ENCODE measurements around the gene PACRG. TPM values are rescaled to one million over a fixed set of nuclear protein-coding genes. Genes with fewer than 3 reads are reported as not detected.
A peak's percentile ranks its signal among the peaks of the same experiment; 100 is the strongest.

Gene PACRG
- total and polyA plus RNA-seq, 2 of the 13 experiments (the other 11 are each of a cell fraction or from before 2014, with no cell fraction given), result 0.13 TPM; not detected in 1

DNA sequence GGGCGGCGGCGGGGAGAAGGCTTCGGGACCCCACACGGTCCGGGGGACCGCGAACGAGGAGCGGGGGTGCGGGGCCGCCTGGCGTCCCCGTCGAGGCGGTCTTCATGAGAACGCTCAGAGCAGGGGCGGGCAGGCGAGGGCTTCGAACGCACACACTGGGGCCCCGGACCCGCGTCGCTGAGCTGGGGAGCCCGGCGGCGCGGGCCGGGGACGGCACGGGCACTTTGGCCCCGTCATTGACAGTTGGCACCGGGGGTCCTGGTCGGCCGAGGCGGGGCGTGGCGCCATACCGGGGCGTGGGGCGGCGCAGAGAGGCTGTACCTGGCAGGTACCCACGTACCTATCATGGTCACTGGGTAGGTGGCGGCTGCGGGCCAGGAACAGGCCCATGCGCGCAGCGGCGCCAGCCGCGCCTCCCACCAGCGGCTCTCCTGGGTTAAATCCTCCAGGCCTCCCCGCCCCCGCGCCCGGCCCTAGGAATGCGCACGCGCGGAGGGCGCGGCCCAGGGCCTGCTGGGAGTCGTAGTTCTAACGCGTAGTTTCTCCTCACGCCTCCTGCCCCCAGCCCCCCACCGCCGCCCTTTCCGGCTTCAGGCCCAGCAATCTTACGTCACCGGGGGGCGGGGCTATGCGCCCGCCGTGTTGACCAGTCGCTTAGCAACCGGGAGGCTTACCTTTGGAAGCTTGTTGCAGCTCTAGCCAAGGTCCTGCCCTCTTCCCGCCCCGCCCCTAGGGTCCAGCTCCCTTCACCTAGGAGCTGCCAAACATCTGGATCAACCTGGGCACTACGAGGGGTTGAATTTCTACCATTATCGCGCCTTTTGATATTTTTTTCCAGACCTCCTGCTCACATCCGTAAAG is at the start of gene PACRG, which contains the start of gene PRKN (continued):
- TF ChIP-seq, protein P1, sequence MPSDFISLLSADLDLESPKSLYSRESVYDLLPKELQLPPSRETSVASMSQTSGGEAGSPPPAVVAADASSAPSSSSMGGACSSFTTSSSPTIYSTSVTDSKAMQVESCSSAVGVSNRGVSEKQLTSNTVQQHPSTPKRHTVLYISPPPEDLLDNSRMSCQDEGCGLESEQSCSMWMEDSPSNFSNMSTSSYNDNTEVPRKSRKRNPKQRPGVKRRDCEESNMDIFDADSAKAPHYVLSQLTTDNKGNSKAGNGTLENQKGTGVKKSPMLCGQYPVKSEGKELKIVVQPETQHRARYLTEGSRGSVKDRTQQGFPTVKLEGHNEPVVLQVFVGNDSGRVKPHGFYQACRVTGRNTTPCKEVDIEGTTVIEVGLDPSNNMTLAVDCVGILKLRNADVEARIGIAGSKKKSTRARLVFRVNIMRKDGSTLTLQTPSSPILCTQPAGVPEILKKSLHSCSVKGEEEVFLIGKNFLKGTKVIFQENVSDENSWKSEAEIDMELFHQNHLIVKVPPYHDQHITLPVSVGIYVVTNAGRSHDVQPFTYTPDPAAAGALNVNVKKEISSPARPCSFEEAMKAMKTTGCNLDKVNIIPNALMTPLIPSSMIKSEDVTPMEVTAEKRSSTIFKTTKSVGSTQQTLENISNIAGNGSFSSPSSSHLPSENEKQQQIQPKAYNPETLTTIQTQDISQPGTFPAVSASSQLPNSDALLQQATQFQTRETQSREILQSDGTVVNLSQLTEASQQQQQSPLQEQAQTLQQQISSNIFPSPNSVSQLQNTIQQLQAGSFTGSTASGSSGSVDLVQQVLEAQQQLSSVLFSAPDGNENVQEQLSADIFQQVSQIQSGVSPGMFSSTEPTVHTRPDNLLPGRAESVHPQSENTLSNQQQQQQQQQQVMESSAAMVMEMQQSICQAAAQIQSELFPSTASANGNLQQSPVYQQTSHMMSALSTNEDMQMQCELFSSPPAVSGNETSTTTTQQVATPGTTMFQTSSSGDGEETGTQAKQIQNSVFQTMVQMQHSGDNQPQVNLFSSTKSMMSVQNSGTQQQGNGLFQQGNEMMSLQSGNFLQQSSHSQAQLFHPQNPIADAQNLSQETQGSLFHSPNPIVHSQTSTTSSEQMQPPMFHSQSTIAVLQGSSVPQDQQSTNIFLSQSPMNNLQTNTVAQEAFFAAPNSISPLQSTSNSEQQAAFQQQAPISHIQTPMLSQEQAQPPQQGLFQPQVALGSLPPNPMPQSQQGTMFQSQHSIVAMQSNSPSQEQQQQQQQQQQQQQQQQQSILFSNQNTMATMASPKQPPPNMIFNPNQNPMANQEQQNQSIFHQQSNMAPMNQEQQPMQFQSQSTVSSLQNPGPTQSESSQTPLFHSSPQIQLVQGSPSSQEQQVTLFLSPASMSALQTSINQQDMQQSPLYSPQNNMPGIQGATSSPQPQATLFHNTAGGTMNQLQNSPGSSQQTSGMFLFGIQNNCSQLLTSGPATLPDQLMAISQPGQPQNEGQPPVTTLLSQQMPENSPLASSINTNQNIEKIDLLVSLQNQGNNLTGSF (CRISPR knock-in tag; IDR thresholded peaks at IDR 0.05), result peak; percentile 87
- TF ChIP-seq ZNF251 (CRISPR knock-in tag; IDR thresholded peaks at IDR 0.05) (no peak), IRX3 (CRISPR knock-in tag; IDR thresholded peaks at IDR 0.05; ENCODE audit: borderline replicate concordance, low read depth) (no peak), CREM (IDR thresholded peaks at IDR 0.05) (peak; percentile 91), CREM (CRISPR knock-in tag; IDR thresholded peaks at IDR 0.05) (no peak), GTF2F1 (IDR thresholded peaks at IDR 0.05; ENCODE audit: low read length) (no peak), ATAD3A (CRISPR knock-in tag; IDR thresholded peaks at IDR 0.05) (no peak), GPN1 (CRISPR knock-in tag; IDR thresholded peaks at IDR 0.05; ENCODE audit: borderline replicate concordance) (no peak), U2AF1 (optimal IDR thresholded peaks at IDR 0.05; ENCODE audit: low read depth, low read length) (no peak), IKZF1 (IDR thresholded peaks at IDR 0.05) (no peak), AGO1 (IDR thresholded peaks at IDR 0.05; ENCODE audit: low read depth, low read length, poor library complexity, severe bottlenecking) (peak; percentile 69), ZNF501 (CRISPR knock-in tag; IDR thresholded peaks at IDR 0.05) (peak; percentile 83), HDAC6 (IDR thresholded peaks at IDR 0.05; ENCODE audit: low read depth, low read length) (no peak), JUN (CRISPR knock-in tag; IDR thresholded peaks at IDR 0.05) (peak; percentile 82), RXRA (CRISPR knock-in tag; IDR thresholded peaks at IDR 0.05) (peak; percentile 25; the same call in 1 of the 2 replicates), ZNF431 (CRISPR knock-in tag; IDR thresholded peaks at IDR 0.05; ENCODE audit: borderline replicate concordance, low read depth) (peak; percentile 82; the same call in 1 of the 2 replicates), CEBPG (CRISPR knock-in tag; IDR thresholded peaks at IDR 0.05) (peak; percentile 90), HNRNPUL1 (IDR thresholded peaks at IDR 0.05; ENCODE audit: low read depth, low read length) (no peak), EED (CRISPR knock-in tag; IDR thresholded peaks at IDR 0.05) (peak; percentile 83; the same call in 1 of the 2 replicates)
- TF ChIP-seq, protein P2, sequence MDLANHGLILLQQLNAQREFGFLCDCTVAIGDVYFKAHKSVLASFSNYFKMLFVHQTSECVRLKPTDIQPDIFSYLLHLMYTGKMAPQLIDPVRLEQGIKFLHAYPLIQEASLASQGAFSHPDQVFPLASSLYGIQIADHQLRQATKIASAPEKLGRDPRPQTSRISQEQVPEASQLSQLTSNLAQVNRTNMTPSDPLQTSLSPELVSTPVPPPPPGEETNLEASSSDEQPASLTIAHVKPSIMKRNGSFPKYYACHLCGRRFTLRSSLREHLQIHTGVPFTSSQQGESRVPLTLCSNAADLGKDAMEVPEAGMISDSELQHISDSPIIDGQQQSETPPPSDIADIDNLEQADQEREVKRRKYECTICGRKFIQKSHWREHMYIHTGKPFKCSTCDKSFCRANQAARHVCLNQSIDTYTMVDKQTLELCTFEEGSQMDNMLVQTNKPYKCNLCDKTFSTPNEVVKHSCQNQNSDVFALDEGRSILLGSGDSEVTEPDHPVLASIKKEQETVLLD (CRISPR knock-in tag; IDR thresholded peaks at IDR 0.05; ENCODE audit: low read depth), result no peak
- TF ChIP-seq, protein P3, sequence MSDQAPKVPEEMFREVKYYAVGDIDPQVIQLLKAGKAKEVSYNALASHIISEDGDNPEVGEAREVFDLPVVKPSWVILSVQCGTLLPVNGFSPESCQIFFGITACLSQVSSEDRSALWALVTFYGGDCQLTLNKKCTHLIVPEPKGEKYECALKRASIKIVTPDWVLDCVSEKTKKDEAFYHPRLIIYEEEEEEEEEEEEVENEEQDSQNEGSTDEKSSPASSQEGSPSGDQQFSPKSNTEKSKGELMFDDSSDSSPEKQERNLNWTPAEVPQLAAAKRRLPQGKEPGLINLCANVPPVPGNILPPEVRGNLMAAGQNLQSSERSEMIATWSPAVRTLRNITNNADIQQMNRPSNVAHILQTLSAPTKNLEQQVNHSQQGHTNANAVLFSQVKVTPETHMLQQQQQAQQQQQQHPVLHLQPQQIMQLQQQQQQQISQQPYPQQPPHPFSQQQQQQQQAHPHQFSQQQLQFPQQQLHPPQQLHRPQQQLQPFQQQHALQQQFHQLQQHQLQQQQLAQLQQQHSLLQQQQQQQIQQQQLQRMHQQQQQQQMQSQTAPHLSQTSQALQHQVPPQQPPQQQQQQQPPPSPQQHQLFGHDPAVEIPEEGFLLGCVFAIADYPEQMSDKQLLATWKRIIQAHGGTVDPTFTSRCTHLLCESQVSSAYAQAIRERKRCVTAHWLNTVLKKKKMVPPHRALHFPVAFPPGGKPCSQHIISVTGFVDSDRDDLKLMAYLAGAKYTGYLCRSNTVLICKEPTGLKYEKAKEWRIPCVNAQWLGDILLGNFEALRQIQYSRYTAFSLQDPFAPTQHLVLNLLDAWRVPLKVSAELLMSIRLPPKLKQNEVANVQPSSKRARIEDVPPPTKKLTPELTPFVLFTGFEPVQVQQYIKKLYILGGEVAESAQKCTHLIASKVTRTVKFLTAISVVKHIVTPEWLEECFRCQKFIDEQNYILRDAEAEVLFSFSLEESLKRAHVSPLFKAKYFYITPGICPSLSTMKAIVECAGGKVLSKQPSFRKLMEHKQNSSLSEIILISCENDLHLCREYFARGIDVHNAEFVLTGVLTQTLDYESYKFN (CRISPR knock-in tag; conservative IDR thresholded peaks at IDR 0.05), result peak; percentile 67
